ENCODE data around the gene LRFN5.
"Not testable (repeated sequence)": the region's sequence is repeated elsewhere in the genome, so short reads cannot be mapped to it uniquely, and the experiment has no call there.

The LRFN5 gene

GRCh38 chr14:41899416-41899815 is 292.7 kb downstream of the LRFN5 start:
- no peak for DNase-seq (ENCODE audit: low read depth)

- no peak for DNase-seq (ENCODE audit: low read depth)
These were observed 294.0 kb downstream of the LRFN5 start for GRCh38 chr14:41900644-41901043.

GRCh38 chr14:41901089-41901488 is 294.4 kb downstream of the LRFN5 start:
- no peak for DNase-seq (ENCODE audit: low read depth)

GRCh38 chr14:41905394-41905964 is 298.8 kb downstream of the LRFN5 start:
- no peak for DNase-seq (ENCODE audit: low read depth)

GRCh38 chr14:41911155-41911554 is 304.5 kb downstream of the LRFN5 start:
- DNase-seq (ENCODE audit: low read depth): not testable (repeated sequence)

GRCh38 chr14:41913398-41913797 is 306.7 kb downstream of the LRFN5 start:
- DNase-seq (ENCODE audit: low read depth): no peak

- DNase-seq (ENCODE audit: low read depth): no peak
These were observed 309.1 kb downstream of the LRFN5 start for GRCh38 chr14:41915732-41916131.

GRCh38 chr14:41916313-41916712 is 309.6 kb downstream of the LRFN5 start:
- DNase-seq (ENCODE audit: low read depth): no peak

- no peak for DNase-seq (ENCODE audit: low read depth)
These were observed 318.7 kb downstream of the LRFN5 start for GRCh38 chr14:41925409-41925808.

GRCh38 chr14:41950428-41951151 is 343.9 kb downstream of the LRFN5 start:
- DNase-seq (ENCODE audit: low read depth): no peak
